Measurements from ENCODE around the gene SLC9A7. TPM values are rescaled to one million over a fixed set of nuclear protein-coding genes. Genes with fewer than 3 reads are reported as not detected.

The SLC9A7 gene
- total RNA-seq, 1 experiment from 2014 or later, result 13.1 TPM

DNA sequence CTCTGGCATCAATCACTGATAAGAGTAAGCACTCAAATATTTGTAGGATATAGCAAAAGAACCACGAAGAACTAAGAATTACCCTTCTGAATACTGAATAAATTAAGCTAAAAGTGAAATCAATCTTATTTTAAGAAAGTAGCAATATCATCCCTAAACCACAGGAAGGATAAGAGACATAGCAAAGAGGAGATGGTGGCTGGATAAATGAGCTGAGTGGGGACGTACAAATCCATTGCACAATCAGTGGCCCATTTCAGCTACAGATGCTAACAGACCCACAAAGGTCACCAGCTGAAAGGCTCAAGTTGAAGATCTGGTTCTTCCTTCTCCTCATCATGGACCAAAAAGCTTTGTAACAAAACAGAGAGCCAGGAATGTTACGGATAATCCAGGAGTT lies 77.1 kb downstream of the SLC9A7 start:
- CTCF ChIA-PET, result no interaction called here
- H3K4me1 ChIP-seq (ENCODE audit: insufficient read depth, low read length, poor library complexity, severe bottlenecking), result no peaks in the 10 kb centered on the region
- H3K36me3 ChIP-seq (ENCODE audit: insufficient read depth, low read length, poor library complexity, severe bottlenecking), result no peaks in the 10 kb centered on the region
- no TSS peak for BruUV-seq (replicated peaks)
- no peak overlapping the region for H3K4me3 ChIP-seq (ENCODE audit: low read depth, low read length, poor library complexity, severe bottlenecking)
- no peak overlapping the region for H3K27ac ChIP-seq (ENCODE audit: low read depth, low read length, poor library complexity, severe bottlenecking)
- no peak for DNase-seq (ENCODE audit: low spot score)
- POLR2A ChIA-PET (ENCODE audit: low non-redundant PET), result no interaction called here
- TF ChIP-seq, protein P1, sequence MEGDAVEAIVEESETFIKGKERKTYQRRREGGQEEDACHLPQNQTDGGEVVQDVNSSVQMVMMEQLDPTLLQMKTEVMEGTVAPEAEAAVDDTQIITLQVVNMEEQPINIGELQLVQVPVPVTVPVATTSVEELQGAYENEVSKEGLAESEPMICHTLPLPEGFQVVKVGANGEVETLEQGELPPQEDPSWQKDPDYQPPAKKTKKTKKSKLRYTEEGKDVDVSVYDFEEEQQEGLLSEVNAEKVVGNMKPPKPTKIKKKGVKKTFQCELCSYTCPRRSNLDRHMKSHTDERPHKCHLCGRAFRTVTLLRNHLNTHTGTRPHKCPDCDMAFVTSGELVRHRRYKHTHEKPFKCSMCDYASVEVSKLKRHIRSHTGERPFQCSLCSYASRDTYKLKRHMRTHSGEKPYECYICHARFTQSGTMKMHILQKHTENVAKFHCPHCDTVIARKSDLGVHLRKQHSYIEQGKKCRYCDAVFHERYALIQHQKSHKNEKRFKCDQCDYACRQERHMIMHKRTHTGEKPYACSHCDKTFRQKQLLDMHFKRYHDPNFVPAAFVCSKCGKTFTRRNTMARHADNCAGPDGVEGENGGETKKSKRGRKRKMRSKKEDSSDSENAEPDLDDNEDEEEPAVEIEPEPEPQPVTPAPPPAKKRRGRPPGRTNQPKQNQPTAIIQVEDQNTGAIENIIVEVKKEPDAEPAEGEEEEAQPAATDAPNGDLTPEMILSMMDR (conservative IDR thresholded peaks at IDR 0.05; ENCODE audit: low read depth, low read length), result no peak
- TF ChIP-seq EZH2 (IDR thresholded peaks at IDR 0.05; ENCODE audit: borderline replicate concordance, low read depth, low read length, poor library complexity, severe bottlenecking), result no peak
- H3K9me3 ChIP-seq (ENCODE audit: low read depth, low read length, poor library complexity, severe bottlenecking), result no peaks in the 10 kb centered on the region
- intact Hi-C loops (cut with micrococcal nuclease; ENCODE audit: unreplicated experiment), result loop anchor here (10.0 kb wide), 1 partner anchor 297 kb away; no protein-coding TSS in a partner anchor
- no peaks in the 10 kb centered on the region for H3K27me3 ChIP-seq (replicated peaks; ENCODE audit: insufficient read depth, low read depth, low read length, poor library complexity)

GRCh38 chrX:46678232-46678631 lies 80.7 kb downstream of the SLC9A7 start:
- H3K4me1 ChIP-seq (ENCODE audit: insufficient read depth, low read length, poor library complexity, severe bottlenecking), result no peaks in the 10 kb centered on the region
- H3K9me3 ChIP-seq (ENCODE audit: low read depth, low read length, poor library complexity, severe bottlenecking), result no peaks in the 10 kb centered on the region
- H3K4me3 ChIP-seq (ENCODE audit: low read depth, low read length, poor library complexity, severe bottlenecking), result no peak overlapping the region
- no peak for DNase-seq (ENCODE audit: low spot score)
- ChIA-PET CTCF (interaction anchor here (0.6 kb wide), 1 partner anchor 121 kb away, joined by 3 read pairs; no protein-coding TSS in a partner anchor), POLR2A (ENCODE audit: low non-redundant PET) (no interaction called here)
- no peaks in the 10 kb centered on the region for H3K36me3 ChIP-seq (ENCODE audit: insufficient read depth, low read length, poor library complexity, severe bottlenecking)
- no TSS peak for BruUV-seq (replicated peaks)
- no peak for TF ChIP-seq EZH2 (IDR thresholded peaks at IDR 0.05; ENCODE audit: borderline replicate concordance, low read depth, low read length, poor library complexity, severe bottlenecking)
- TF ChIP-seq, protein P1 (conservative IDR thresholded peaks at IDR 0.05; ENCODE audit: low read depth, low read length), result no peak
- no peaks in the 10 kb centered on the region for H3K27me3 ChIP-seq (replicated peaks; ENCODE audit: insufficient read depth, low read depth, low read length, poor library complexity)
- intact Hi-C loops (cut with micrococcal nuclease; ENCODE audit: unreplicated experiment), result no loop called here
- no peak overlapping the region for H3K27ac ChIP-seq (ENCODE audit: low read depth, low read length, poor library complexity, severe bottlenecking)

DNA sequence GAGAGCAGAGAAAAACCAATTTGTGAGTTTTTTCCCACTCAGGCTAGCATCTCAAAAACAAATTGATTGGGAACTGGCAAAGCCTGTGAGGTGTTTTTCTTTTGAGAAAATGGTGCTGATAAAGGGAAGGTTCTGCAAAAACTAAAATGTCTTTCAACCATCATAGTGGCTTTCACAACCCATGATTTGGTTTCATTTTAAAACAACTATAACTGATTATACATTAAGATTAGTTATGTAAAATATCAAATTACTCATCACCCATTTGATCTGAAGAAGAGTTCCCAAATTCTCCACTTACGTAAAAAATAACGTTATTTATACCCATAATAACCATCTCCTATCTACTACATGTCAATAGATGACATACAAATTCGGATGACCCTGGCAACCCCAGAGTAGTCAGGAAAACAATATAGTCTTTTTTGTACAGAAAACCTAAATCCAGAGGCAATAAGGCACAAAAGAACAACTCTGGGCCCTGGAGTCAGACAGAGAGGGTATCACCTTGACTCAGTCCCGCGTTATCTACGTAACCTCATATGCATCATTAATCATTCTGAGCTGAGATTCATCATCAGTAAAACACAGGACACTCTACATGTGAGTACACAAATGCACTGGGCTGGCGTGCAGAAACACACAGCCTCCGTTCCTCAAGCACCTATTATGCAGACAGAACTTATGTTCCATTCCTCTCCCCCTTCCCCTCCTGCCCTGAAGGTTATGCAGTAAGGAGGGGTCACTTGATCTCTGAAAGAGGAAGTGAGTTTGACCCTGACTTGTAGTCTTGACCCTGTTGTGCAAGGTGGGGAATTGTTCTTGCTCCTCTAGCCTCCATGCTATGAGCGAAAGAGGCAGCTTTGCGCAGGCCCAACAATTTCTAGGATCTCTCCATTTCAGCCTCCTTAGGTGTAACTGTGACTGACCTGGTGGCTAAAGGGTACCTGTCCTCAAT lies 82.2 kb downstream of the SLC9A7 start:
- Histone ChIP-seq H3K4me3 (ENCODE audit: low read depth, low read length, poor library complexity, severe bottlenecking) (no peak overlapping the region), H3K27ac (ENCODE audit: low read depth, low read length, poor library complexity, severe bottlenecking) (no peak overlapping the region), H3K4me1 (ENCODE audit: insufficient read depth, low read length, poor library complexity, severe bottlenecking) (no peaks in the 10 kb centered on the region), H3K36me3 (ENCODE audit: insufficient read depth, low read length, poor library complexity, severe bottlenecking) (no peaks in the 10 kb centered on the region), H3K27me3 (replicated peaks; ENCODE audit: insufficient read depth, low read depth, low read length, poor library complexity) (no peaks in the 10 kb centered on the region), H3K9me3 (ENCODE audit: low read depth, low read length, poor library complexity, severe bottlenecking) (no peaks in the 10 kb centered on the region)
- TF ChIP-seq, protein P1 (conservative IDR thresholded peaks at IDR 0.05; ENCODE audit: low read depth, low read length), result no peak
- no peak for TF ChIP-seq EZH2 (IDR thresholded peaks at IDR 0.05; ENCODE audit: borderline replicate concordance, low read depth, low read length, poor library complexity, severe bottlenecking)
- no TSS peak for BruUV-seq (replicated peaks)
- intact Hi-C loops (cut with micrococcal nuclease; ENCODE audit: unreplicated experiment), result no loop called here
- no peak for DNase-seq (ENCODE audit: low spot score)
- ChIA-PET CTCF (no interaction called here), POLR2A (ENCODE audit: low non-redundant PET) (no interaction called here)

Measured in A673 (cell line).